Endometrial microvascular endothelial cells (primary cell): ENCODE measurements around the gene NUBPL. TPM values are rescaled to one million over a fixed set of nuclear protein-coding genes. Genes with fewer than 3 reads are reported as not detected.
"Not testable (repeated sequence)": the region's sequence is repeated elsewhere in the genome, so short reads cannot be mapped to it uniquely, and the experiment has no call there.

ENCODE experiments used
- in situ Hi-C: cut with HindIII; loops from 2 replicates; pipeline ENCODE4 v1.10.0; 2017; ENCODE audit warnings: low sequenced_read_pairs, low pct_unique_long_range_greater_than_20kb; ENCODE audit errors: inconsistent ontology term
- total RNA-seq: library from RNA; depleted of rRNA; stranded (reverse); fragments of >200 nt; gene quantifications from one replicate; pipeline ENCODE4 v1.2.3, GENCODE V29; 2015; ENCODE audit errors: inconsistent ontology term

NUBPL gene
- total RNA-seq, 1 donor from 2014 or later, result 6.6 TPM

- in situ Hi-C loops, result no loop called here
Measured at GRCh38 chr14:31886156-31886835, 325.1 kb downstream of the NUBPL start.

GRCh38 chr14:31887929-31888580, 326.9 kb downstream of the NUBPL start:
- in situ Hi-C loops, result no loop called here

GRCh38 chr14:31889297-31889696, 328.1 kb downstream of the NUBPL start:
- in situ Hi-C loops, result no loop called here

GRCh38 chr14:31890202-31890601, 329.0 kb downstream of the NUBPL start:
- in situ Hi-C loops, result not testable (repeated sequence)

- in situ Hi-C loops, result no loop called here
Measured at GRCh38 chr14:31893221-31893757, 332.1 kb downstream of the NUBPL start.

GRCh38 chr14:31894351-31894750, 333.1 kb downstream of the NUBPL start:
- in situ Hi-C loops, result no loop called here

- in situ Hi-C loops, result no loop called here
Measured at GRCh38 chr14:31895206-31895605, 334.0 kb downstream of the NUBPL start.

- in situ Hi-C loops, result no loop called here
Measured at GRCh38 chr14:31895646-31896045, 334.4 kb downstream of the NUBPL start.

- in situ Hi-C loops, result no loop called here
Measured at GRCh38 chr14:31897581-31898186, 336.5 kb downstream of the NUBPL start.

- in situ Hi-C loops, result no loop called here
Measured at GRCh38 chr14:31898838-31899528, 337.8 kb downstream of the NUBPL start.

- in situ Hi-C loops, result no loop called here
Measured at GRCh38 chr14:31902002-31902401, 340.8 kb downstream of the NUBPL start.

GRCh38 chr14:31902945-31903646, 341.9 kb downstream of the NUBPL start:
- in situ Hi-C loops, result no loop called here

GRCh38 chr14:31909977-31910376, 348.8 kb downstream of the NUBPL start:
- in situ Hi-C loops, result no loop called here

Other genes starting within 250 kb of the NUBPL start
- 18.6 TPM for gene HEATR5A, start 140.9 kb upstream of the NUBPL start, total RNA-seq
- 36.1 TPM for gene DTD2, start 103.9 kb upstream of the NUBPL start, total RNA-seq
- not detected for gene GPR33, start 73.4 kb upstream of the NUBPL start, total RNA-seq